HEK293T (cell line): ENCODE measurements around the gene LAMTOR4.

Source experiments
- ARNT ChIP-seq: fragments of 450-650 bp; IDR thresholded peaks from 2 replicates; pipeline ENCODE4 v1.6.1; 2017; ENCODE audit warnings: mild to moderate bottlenecking
- FOXM1 ChIP-seq: fragments of 450-650 bp; IDR thresholded peaks from 2 replicates; pipeline ENCODE4 v1.6.1; 2017; ENCODE audit warnings: mild to moderate bottlenecking, borderline replicate concordance
- HDGF ChIP-seq: fragments of 450-650 bp; IDR thresholded peaks from 2 replicates; pipeline ENCODE4 v1.6.1; 2017; ENCODE audit warnings: antibody characterized with exemption, borderline replicate concordance
- L3MBTL2 ChIP-seq: fragments of 450-650 bp; conservative IDR thresholded peaks from 2 replicates; pipeline ENCODE4 v1.6.1; 2016; ENCODE audit warnings: mild to moderate bottlenecking
- NFRKB ChIP-seq: fragments of 450-650 bp; IDR thresholded peaks from 2 replicates; pipeline ENCODE4 v1.6.1; 2016; ENCODE audit warnings: mild to moderate bottlenecking, moderate library complexity
- SP1 ChIP-seq: fragments of 450-650 bp; IDR thresholded peaks from 2 replicates; pipeline ENCODE4 v1.6.1; 2017
- SUZ12 ChIP-seq: fragments of 450-650 bp; IDR thresholded peaks from 2 replicates; pipeline ENCODE4 v1.6.1; 2016; ENCODE audit warnings: mild to moderate bottlenecking
- TARDBP ChIP-seq: fragments of 450-650 bp; IDR thresholded peaks from 2 replicates; pipeline ENCODE4 v1.6.1; 2016
- ZNF384 ChIP-seq: fragments of 450-650 bp; IDR thresholded peaks from 2 replicates; pipeline ENCODE4 v1.6.1; 2016
- TF ChIP-seq, protein P1 (sequence below): fragments of 450-650 bp; IDR thresholded peaks from 2 replicates; pipeline ENCODE4 v1.6.1; 2016

DNA sequence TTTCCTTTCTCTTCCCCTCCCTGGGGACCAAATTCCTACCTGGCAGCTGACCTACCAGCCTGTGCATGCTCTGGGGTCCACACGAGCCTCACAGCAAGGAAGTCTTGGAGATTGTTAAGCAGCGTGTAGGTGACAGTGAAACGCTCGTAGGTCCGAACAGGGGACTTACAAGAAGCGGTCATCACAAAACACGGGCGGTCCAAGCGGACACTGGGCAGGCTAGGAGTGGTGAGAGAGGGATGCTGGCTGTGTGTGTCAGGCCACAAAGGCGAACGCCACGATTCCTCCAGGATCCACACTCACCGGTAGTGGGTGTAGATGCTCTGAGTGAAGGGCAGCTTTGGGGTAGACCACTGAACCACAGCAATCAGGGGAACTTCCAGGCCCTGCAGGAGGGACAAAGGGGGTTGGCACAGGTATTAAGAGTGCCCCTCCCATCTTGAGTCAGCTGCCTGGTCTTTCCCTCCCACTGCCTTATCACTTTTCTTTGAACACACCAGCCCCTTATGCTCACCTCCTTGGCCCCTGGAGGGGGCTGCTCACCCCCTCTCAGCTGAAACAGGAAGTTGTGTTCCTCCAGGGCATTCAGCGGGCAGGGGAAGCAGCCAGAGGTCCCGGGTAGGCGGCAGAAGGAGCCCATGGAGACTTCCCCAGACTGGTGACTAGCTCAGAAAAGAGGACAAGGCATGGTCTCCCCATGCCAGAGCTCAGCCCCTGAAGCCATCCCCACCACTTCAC lies 7.8 kb downstream of the LAMTOR4 start:
- no peak for TF ChIP-seq ARNT
- TF ChIP-seq ZNF384, result no peak
- TF ChIP-seq FOXM1, result no peak
- no peak for TF ChIP-seq NFRKB
- TF ChIP-seq SUZ12, result no peak
- TF ChIP-seq, protein P1, sequence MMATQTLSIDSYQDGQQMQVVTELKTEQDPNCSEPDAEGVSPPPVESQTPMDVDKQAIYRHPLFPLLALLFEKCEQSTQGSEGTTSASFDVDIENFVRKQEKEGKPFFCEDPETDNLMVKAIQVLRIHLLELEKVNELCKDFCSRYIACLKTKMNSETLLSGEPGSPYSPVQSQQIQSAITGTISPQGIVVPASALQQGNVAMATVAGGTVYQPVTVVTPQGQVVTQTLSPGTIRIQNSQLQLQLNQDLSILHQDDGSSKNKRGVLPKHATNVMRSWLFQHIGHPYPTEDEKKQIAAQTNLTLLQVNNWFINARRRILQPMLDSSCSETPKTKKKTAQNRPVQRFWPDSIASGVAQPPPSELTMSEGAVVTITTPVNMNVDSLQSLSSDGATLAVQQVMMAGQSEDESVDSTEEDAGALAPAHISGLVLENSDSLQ, result no peak
- no peak for TF ChIP-seq TARDBP
- no peak for TF ChIP-seq SP1
- no peak for TF ChIP-seq L3MBTL2
- TF ChIP-seq HDGF, result no peak
